HepG2 (cell line): ENCODE measurements around the gene HOXA10. TPM values are rescaled to one million over a fixed set of nuclear protein-coding genes. Genes with fewer than 3 reads are reported as not detected.

ENCODE experiments used
- ASH2L ChIP-seq: fragments of 300-600, 200-600 bp; sonication (generic); IDR thresholded peaks from 2 replicates; pipeline ENCODE4 v1.7.0; 2017; ENCODE audit warnings: low read depth, mild to moderate bottlenecking, moderate library complexity, mixed read lengths, low read length; ENCODE audit not compliant: insufficient read length
- CTCF ChIP-seq: sonication (generic); formaldehyde crosslinking; IDR thresholded peaks from 2 replicates; pipeline ENCODE4 v1.5.0; 2020; ENCODE audit warnings: mild to moderate bottlenecking, missing genetic modification reagents, moderate library complexity
- DMTF1 ChIP-seq: sonication (generic); formaldehyde crosslinking; IDR thresholded peaks from 2 replicates; pipeline ENCODE4 v1.4.0; 2020; ENCODE audit warnings: mild to moderate bottlenecking, missing genetic modification reagents
- FUBP1 ChIP-seq: sonication (generic); formaldehyde crosslinking; IDR thresholded peaks from 2 replicates; pipeline ENCODE4 v1.5.1; 2020; ENCODE audit warnings: missing genetic modification reagents, mild to moderate bottlenecking, borderline replicate concordance
- KDM4B ChIP-seq: sonication (generic); formaldehyde crosslinking; IDR thresholded peaks from 2 replicates; pipeline ENCODE4 v1.4.0; 2020; ENCODE audit warnings: missing genetic modification reagents
- MAX ChIP-seq: IDR thresholded peaks from 2 replicates; pipeline ENCODE4 v1.6.1; 2012; ENCODE audit warnings: inconsistent platforms
- POLR2G ChIP-seq: fragments of 200-400 bp; formaldehyde crosslinking; IDR thresholded peaks from 2 replicates; pipeline ENCODE4 v1.6.1; 2018; ENCODE audit warnings: mild to moderate bottlenecking, low read depth, low read length, moderate library complexity
- RFXAP ChIP-seq: sonication (generic); formaldehyde crosslinking; IDR thresholded peaks from 2 replicates; pipeline ENCODE4 v1.4.0; 2020; ENCODE audit warnings: missing genetic modification reagents, borderline replicate concordance
- ZFX ChIP-seq: sonication (generic); formaldehyde crosslinking; IDR thresholded peaks from 2 replicates; pipeline ENCODE4 v1.4.0; 2020; ENCODE audit warnings: mild to moderate bottlenecking, low read depth, missing genetic modification reagents, moderate library complexity
- ZNF441 ChIP-seq: sonication (generic); formaldehyde crosslinking; IDR thresholded peaks from 2 replicates; pipeline ENCODE4 v1.7.0; 2021; ENCODE audit warnings: missing genetic modification reagents, borderline replicate concordance
- ZNF501 ChIP-seq: sonication (generic); formaldehyde crosslinking; IDR thresholded peaks from 2 replicates; pipeline ENCODE4 v1.5.1; 2020; ENCODE audit warnings: mild to moderate bottlenecking, moderate library complexity, missing genetic modification reagents
- ZNF550 ChIP-seq: sonication (generic); formaldehyde crosslinking; IDR thresholded peaks from 2 replicates; pipeline ENCODE4 v1.4.0; 2020; ENCODE audit warnings: mild to moderate bottlenecking, missing genetic modification reagents, borderline replicate concordance
- polyA plus RNA-seq, 8 experiments: library from polyadenylated mRNA; depleted of rRNA in 3 of 8; stranded (reverse) in 7 of 8; unstranded in 1 of 8; fragments of >200 nt; fragmentation: Illumina TruSeq in 4 of 8; extraction: Trizol in 4 of 8; gene quantifications; 2 replicates each; pipeline versions ENCODE4 v1.2.1 to v1.2.3, GENCODE V29; 2011 to 2016; ENCODE audit warnings: low read depth in 4 of 8, missing spikeins in 1 of 8, mixed read lengths in 1 of 8; ENCODE audit not compliant: insufficient read depth in 1 of 8
- total RNA-seq, 5 experiments: library from RNA; depleted of rRNA; stranded (reverse); fragments of >200 nt; fragmentation: Illumina TruSeq; extraction: Trizol; gene quantifications; 2 replicates each; pipeline ENCODE4 v1.2.3, GENCODE V29; 2016; ENCODE audit warnings: low read depth in 1 of 5

Gene HOXA10
- total and polyA plus RNA-seq, 2 of the 13 experiments (the other 11 are each of a cell fraction or from before 2014, with no cell fraction given) = not detected

- TF ChIP-seq FUBP1 (CRISPR knock-in tag) (no peak), ZNF550 (CRISPR knock-in tag) (no peak), ASH2L (no peak), KDM4B (CRISPR knock-in tag) (no peak), ZFX (CRISPR knock-in tag) (peak; percentile 65), DMTF1 (CRISPR knock-in tag) (no peak), ZNF501 (CRISPR knock-in tag) (no peak), CTCF (CRISPR knock-in tag) (peak; percentile 31; the same call in 1 of the 2 replicates), MAX (no peak), RFXAP (CRISPR knock-in tag) (no peak), POLR2G (peak; percentile 55), ZNF441 (no peak)
Measured at GRCh38 chr7:27141923-27142579, 32.1 kb downstream of the HOXA10 start (continued).
